COLO829 (cell line): ENCODE data around the gene ZNF438.
"Not testable (repeated sequence)": the region's sequence is repeated elsewhere in the genome, so short reads cannot be mapped to it uniquely, and the experiment has no call there.

Experiments
- DNase-seq: peaks from one replicate; pipeline ENCODE4 v3.0.0; 2012; ENCODE audit warnings: low spot score

ZNF438 gene

DNA sequence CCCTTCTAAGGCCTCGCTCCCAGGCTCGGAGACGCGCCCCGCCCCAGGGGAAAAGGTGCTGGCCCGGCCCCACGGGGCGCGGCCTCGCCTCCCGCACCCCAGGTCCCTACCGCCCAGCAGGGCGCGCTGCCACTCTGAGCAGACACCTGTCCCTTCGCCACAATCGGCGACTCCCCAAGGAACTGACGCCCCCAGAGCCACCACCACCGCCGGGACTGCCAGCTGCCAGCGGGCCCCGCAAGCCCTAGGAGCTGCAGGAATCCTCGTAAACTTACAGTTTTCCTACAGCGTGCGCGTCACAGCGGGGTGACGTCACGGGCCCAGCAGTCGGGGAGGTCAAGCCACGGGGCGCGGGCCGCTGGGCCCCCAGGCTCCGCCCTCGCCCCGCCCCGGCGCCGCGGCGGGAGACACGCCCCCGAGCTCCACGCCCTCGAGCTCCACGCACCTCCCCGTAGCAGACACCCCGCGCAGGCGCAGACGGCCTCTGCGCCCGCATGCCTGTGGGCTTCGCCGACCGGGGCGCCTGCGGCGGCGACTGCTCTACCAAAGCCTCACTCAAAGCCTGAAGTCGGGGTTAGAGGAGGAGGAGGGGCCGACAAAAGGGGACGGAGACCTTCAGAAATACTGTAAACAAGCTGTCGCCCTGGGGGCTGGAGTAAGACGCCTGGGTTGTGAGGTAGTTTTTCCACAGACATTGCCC, at the start of gene ZNF438:
Gene ZNF438 (minus strand): TSS at position 308 of the 700 bp plus-strand sequence. CDS start 154,831 bp downstream, outside the sequence.
- peak; percentile 91 for DNase-seq

DNA sequence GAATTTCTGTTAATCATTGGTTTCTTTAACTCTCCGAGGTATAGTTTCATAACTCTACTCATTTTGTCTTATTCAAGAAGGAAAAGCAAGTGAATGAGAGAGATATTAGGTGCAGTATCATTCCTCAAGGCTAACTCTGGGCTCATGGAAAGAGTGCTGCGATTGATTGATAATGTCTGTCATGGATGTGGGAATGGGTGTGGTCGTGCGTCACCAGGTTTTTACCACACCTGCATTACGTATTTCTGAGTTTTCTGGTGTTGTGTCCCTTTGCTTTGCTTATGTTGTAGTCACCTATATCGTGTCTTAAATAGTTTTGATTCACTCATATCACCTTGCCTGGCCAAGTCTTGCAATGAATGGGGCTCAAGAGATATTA, 44.9 kb upstream of the ZNF438 start:
- no peak for DNase-seq

- DNase-seq: no peak
Measured at GRCh38 chr10:31075881-31076609, 44.4 kb upstream of the ZNF438 start.

GRCh38 chr10:31075434-31075833, 43.8 kb upstream of the ZNF438 start:
- DNase-seq: no peak

- DNase-seq: no peak
Measured at GRCh38 chr10:31074722-31075086, 43.0 kb upstream of the ZNF438 start.

GRCh38 chr10:31073996-31074721, 42.5 kb upstream of the ZNF438 start:
- no peak for DNase-seq

DNA sequence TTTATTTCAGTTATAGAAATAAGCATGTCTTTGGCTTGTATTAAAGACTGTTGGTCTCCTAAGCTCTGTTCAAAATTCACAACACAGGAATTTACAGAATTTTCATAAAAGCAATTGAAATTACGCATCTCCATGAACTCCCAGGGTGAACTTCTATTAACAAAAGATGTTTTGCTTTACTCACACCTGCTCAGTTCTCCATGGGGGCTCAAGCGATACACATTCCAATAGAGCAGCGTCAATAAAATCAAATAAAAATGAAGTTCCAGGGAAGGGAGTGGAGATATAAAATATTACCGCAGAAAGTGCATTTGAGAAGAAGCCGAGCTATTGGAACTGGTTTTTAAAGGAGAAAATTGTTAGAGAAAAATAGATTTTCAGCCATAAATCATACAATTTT, 41.5 kb upstream of the ZNF438 start:
- DNase-seq: no peak

DNA sequence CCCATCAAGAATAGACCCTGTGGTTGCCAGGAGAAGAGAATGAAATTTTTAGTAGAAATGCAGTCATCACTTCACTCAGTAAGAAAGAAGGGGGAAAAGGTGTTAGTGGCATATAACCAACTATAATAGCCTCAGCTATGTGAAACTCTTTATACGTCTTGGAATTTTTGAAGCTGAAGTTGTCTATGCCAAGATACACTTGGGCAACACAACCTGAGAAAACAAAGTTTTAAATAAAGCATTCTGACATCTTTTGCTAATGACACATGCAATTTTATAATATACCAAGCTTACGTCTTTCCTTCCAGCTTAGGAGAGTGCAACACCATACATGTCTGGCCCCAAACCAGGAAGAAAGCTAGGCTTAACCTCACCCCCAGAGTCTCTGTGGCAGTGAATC, 40.8 kb upstream of the ZNF438 start:
- no peak for DNase-seq

DNA sequence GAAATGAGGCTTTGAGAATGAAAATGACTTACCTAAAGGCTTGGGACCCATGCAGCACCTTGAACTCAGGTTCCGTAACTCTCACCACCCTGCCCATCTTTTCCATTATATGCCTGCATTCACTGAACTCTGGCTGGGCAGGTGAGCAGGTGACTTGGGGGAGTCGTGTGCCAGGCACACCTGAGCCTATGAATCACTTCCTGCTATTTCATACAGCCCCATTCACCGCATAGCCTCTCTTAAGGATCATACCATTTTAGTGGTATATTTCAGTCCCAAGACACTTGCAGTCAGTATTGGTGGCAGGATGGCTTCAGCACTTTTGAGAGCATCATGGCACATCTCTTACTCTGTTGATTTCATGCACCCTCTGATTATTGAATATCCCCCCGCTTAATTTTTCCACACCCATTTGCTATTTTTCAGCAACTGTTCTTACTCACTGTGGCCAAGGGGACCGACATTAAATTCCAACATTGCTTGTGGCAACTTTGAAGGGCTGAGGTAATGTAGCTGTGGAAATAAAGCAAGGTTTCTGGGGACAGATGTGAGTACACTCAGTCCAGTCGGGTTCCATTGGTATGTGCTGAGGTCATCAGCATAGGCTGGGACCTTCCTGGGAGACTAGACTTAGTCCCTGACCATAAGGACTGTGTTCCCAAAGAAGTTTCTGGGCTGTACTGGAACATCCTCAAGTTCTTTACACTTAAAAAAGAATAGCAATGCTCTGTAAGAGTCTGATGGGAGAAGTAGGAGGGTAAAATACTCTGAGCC, 39.8 kb upstream of the ZNF438 start:
- no peak for DNase-seq

DNA sequence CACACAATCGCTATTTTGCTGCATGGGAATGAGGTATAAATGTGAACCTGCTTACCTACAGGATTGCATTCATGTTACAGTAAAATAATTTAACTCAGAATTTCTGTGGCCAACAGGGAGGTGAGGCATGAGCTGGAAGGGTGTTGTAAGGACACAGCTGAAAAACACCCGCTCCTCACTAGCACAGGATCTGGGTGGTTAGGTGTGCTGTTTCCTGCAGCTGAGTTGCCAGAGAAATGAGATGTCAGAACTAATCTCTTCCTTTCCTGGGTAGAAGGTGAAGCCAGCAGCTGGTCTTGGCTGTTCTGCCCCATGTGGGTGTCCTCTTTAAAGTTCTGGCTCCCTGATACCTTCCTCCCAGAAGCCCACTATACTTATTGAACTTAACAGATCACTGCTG, 39.0 kb upstream of the ZNF438 start:
- DNase-seq: no peak

- no peak for DNase-seq
Measured at GRCh38 chr10:31070025-31070424, 38.4 kb upstream of the ZNF438 start.

- DNase-seq: no peak
Measured at GRCh38 chr10:31069411-31069810, 37.7 kb upstream of the ZNF438 start.

- DNase-seq: no peak
Measured at GRCh38 chr10:31064348-31064747, 32.7 kb upstream of the ZNF438 start.

GRCh38 chr10:31063841-31064240, 32.2 kb upstream of the ZNF438 start:
- DNase-seq: no peak

DNA sequence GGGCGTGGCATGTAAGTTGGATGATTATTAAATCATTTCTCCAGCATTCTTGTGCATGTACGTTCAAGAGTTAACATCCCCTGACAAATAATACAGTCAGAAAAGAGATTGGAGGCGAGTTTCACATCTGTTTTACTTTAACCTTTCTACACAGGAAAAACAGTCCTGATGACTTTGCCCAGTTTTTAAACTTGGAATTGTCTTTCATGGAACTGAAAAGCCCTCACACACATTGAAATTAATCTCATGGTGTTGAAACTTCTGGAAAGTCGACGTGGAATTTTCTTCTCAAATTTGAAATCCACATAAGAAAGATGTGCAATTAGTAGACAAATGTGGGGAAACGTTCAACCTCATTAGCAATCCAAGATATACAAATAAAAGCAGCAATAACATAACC, 31.2 kb upstream of the ZNF438 start:
- DNase-seq: no peak

- DNase-seq: no peak
Measured at GRCh38 chr10:31061941-31062340, 30.3 kb upstream of the ZNF438 start.

- DNase-seq: no peak
Measured at GRCh38 chr10:31058795-31059703, 27.4 kb upstream of the ZNF438 start.

DNA sequence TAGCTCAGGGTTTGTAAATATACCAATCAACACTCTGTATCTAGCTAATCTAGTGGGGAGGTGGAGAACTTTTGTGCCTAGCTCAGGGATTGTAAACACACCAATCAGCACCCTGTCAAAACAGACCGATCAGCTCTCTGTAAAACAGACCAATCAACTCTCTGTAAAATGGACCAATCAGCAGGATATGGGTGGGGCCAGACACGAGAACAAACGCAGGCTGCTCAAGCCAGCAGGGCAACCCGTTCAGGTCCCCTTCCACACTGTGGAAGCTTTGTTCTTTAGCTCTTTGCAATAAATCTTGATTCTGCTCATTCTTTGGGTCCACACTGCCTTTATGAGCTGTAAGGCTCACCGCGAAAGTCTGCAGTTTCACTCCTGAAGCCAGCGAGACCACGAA, 25.0 kb upstream of the ZNF438 start:
- not testable (repeated sequence) for DNase-seq

- DNase-seq: no peak
Measured at GRCh38 chr10:31055573-31056251, 24.0 kb upstream of the ZNF438 start.

- DNase-seq: no peak
Measured at GRCh38 chr10:31051703-31052102, 20.0 kb upstream of the ZNF438 start.

DNA sequence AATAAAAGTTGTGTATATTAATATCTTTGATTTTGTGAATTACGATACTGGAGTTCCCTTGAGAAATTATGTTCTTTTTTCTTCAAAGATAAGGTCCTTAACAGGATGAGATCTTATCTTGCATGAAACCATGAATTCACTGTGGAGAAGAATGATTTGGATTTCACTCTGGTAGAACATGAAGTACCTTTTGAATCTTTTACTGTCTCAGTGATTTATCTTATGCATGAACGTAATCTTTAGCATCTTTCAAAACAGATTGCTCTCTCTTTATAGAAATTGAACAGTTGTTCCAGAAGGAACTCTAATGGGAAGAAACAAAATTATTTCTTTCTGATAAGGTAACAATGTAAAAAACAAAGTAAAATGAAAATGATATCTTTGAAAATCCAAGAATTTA, 11.0 kb upstream of the ZNF438 start:
- DNase-seq: no peak
